22Rv1 (cell line): ENCODE results near the gene JAKMIP1.

Source experiments
- H3K27ac ChIP-seq: fragments of 450-650 bp; 2 replicates; pipeline ENCODE4 v1.5.1; 2017
- ZFX ChIP-seq: fragments of 450-650 bp; IDR thresholded peaks from 2 replicates; pipeline ENCODE4 v1.6.1; 2017; ENCODE audit warnings: antibody characterized with exemption, borderline replicate concordance
- TF ChIP-seq, protein P1 (sequence below): fragments of 450-650 bp; IDR thresholded peaks from 2 replicates; pipeline ENCODE4 v1.5.1; 2017; ENCODE audit warnings: mild to moderate bottlenecking

The JAKMIP1 gene

DNA sequence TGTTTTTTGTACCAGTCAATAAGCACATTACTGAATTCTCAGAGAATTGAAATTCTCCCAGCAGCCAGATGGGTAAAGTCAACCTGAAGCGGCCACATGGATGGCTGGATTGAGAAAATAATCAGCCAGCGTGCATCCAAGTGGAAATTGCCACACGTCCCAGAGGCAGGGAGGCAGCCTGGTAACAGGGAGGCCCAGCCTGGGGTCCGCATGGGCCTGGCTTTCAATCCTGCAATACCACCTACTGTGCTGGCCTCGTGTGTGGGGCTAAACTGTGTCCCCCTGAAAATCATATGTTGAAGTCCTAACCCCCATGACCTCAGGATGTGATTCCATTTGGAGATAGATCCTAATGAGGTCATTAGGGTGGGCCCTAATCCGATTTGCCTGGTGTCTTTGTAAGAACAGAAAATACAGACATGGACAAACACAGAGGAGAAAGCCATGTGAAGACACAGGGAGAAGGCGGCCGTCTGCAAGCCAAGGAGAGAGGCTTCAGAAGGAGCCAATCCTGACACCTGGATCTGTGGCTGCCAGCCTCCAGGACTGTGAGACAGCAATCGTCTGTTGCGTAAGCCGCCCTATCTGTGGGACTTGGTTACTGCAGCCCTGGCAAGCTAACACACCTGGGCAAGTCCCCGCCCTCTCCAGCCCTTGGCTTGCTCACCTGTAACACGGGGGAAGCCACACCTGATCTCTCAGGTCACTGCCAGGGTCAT is 90.3 kb downstream of the JAKMIP1 start:
- no peak for TF ChIP-seq ZFX
- TF ChIP-seq, protein P1, sequence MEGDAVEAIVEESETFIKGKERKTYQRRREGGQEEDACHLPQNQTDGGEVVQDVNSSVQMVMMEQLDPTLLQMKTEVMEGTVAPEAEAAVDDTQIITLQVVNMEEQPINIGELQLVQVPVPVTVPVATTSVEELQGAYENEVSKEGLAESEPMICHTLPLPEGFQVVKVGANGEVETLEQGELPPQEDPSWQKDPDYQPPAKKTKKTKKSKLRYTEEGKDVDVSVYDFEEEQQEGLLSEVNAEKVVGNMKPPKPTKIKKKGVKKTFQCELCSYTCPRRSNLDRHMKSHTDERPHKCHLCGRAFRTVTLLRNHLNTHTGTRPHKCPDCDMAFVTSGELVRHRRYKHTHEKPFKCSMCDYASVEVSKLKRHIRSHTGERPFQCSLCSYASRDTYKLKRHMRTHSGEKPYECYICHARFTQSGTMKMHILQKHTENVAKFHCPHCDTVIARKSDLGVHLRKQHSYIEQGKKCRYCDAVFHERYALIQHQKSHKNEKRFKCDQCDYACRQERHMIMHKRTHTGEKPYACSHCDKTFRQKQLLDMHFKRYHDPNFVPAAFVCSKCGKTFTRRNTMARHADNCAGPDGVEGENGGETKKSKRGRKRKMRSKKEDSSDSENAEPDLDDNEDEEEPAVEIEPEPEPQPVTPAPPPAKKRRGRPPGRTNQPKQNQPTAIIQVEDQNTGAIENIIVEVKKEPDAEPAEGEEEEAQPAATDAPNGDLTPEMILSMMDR, result peak; percentile 38
- H3K27ac ChIP-seq, result no peak overlapping the region

DNA sequence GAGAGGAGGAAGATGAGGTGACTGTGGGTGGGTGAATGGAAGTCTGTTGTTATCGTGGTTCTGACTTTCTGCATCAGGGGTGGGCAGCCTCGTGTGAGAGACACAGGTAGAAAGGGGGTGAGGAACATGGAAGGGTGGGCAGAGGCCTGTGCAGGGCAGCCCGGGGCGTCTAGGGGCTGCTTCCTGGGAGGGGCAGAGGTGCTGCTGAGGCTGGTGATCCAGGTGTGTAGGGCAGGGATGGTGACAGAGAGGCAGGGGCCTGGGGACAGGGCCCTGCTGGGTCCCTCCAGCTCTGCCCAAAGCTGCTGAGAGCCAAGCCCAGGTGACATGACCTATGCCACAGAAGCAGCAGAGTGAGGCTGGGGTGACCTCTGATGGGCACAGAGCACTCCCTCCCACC is 92.5 kb downstream of the JAKMIP1 start:
- no peak for TF ChIP-seq ZFX
- TF ChIP-seq, protein P1, result no peak
- H3K27ac ChIP-seq, result no peak overlapping the region

DNA sequence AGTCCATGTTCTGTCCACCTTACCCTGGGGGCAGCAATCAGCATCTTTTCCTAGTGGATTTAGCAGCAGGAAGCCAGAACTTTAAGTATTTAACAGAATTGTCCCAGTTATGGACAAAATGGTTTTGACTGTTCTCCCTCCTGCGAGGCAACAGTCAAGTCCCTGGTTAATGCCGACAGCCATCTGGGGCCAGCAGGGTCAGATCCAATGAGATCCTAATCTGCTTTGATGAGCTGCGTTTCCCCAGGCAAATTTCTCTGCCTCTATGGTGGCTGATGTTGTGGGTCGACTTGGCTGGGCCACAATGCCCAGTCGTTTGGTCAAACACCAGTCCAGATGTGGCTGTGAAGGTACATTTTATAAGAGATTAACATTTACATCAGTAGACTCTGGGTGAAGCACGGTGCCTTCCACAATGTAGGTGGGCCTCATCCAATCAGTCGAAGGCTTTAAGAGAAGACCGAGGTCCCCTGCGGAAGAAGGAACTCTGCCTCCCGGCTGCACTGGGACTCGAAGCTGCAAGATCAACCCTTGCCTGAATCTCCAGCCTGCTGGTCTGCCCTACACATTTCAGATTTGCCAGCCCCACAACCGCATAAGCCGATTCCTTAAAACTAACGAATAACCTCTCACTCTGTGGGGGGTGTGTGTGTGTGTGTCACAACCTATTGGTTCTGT is 93.1 kb downstream of the JAKMIP1 start:
- TF ChIP-seq ZFX, result no peak
- TF ChIP-seq, protein P1, result no peak
- no peak overlapping the region for H3K27ac ChIP-seq

DNA sequence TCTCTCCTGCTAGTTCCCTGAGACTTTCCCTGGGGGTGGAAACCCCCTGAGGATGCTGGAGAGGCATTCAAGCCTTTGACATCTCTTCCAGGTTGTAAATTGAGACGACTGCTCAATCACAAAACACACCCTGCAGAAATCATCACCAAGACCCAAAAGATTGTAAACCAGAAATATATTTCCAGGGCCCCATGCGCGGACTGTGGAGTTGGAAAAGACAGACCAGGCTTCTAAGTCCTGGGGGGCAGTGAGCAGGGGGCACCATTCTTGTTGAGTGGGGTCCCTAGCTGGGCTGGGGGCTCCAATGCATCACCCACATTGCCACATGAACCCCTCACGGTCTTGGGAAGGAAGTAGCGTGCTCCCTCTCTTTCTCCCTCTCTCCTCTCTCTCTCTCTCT is 94.2 kb downstream of the JAKMIP1 start:
- H3K27ac ChIP-seq, result no peak overlapping the region
- TF ChIP-seq, protein P1, result no peak

DNA sequence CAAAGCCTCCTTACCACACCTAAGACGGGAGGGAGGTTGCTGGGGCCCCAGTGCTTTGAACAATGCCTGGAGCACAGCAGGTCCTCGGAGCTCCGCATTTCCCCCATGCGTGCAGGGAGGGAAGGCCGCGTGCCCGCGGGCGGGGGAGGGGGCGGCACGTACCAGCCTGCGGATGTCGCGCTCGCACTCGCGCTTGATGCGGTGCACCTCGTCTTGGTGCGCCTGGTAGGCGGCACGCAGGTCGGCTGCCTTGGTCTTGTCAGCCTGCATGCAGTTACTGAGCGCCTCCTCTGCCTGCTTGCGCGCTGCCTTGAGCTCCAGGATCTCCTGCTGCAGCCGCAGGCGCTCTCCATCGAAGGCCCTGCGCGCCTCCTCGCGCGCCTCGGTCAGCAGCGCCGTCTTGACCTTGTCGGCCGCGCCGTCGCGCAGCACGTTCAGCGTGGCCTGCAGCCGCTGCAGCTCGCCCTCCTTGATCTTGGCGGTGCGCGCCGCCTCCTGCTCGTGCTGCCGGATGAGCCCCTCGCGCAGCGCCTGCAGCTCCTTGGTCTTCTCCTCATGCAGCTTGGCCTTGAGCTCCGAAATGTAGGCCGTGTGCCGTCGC is 94.9 kb downstream of the JAKMIP1 start:
- TF ChIP-seq, protein P1, result no peak
- TF ChIP-seq ZFX, result no peak
- H3K27ac ChIP-seq, result no peak overlapping the region

DNA sequence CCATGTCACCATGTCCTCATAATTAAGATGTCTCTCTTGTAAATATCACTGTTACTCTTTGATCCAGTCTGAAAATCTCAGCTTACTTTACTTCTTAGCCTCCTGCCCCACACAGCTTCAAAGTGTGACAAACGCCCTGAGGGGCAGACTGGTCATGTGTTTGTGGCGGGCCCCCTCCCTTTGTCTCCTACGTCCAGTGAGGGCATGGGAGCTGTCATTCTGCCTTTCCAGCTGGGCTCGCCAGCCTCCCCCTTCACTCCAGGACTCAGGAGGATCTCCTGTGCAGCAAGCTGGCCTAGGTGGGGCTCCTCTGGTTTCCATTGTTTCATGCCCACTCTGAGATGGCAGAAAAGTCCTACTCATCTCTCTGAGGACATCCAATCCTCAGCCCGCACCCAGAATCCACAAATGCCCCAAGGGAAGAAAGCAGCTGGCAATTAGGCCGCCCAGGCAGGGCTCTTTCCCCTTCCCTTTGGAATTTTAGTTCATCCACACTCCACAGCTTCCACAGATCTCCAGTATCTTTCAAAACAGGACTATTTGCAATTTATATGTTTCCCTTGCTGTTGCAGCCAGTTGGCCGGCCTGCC is 95.7 kb downstream of the JAKMIP1 start:
- TF ChIP-seq, protein P1, result no peak
- TF ChIP-seq ZFX, result no peak
- H3K27ac ChIP-seq, result no peak overlapping the region

DNA sequence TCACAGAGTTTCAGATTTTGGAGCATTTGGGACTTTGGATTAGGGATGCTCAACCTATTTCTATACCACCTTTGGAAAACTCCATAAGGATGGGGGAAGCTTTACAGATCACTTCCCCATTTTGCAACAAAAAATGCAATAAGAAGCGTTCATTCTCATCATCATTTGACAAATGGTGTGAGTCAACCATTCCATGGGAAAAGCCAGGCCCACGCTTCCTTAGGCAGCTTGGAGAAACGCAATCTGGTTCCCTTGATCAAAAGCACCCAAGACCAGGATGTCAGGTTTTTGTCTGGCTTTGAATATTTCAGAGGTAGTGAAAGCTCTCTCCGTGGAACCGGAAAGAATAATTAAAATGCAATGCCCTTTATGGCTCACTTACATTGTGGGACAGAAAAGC is 102.8 kb downstream of the JAKMIP1 start:
- TF ChIP-seq, protein P1, result no peak
- TF ChIP-seq ZFX, result no peak
- H3K27ac ChIP-seq, result no peak overlapping the region
